Esophagus muscularis mucosa (tissue), 4 donors: ENCODE results near the gene TUBA3D.
"Not testable (repeated sequence)": the region's sequence is repeated elsewhere in the genome, so short reads cannot be mapped to it uniquely, and the experiment has no call there.

ENCODE experiments used
- CTCF ChIP-seq, 3 experiments: fragments of 200-600 bp in 2 of 3; fragments of 450-650 bp in 1 of 3; sonication (generic) in 2 of 3; IDR thresholded peaks; one replicate each; pipeline ENCODE4 v1.5.1; 2017 to 2019; ENCODE audit warnings: antibody characterized with exemption in 3 of 3, mild to moderate bottlenecking in 2 of 3, moderate library complexity in 1 of 3
- EP300 ChIP-seq: sonication (generic); formaldehyde crosslinking; IDR thresholded peaks from one replicate; pipeline ENCODE4 v1.6.1; 2017; ENCODE audit warnings: antibody characterized with exemption
- POLR2A ChIP-seq: fragments of 450-650 bp; IDR thresholded peaks from one replicate; pipeline ENCODE4 v1.6.1; 2017; ENCODE audit warnings: antibody characterized with exemption, moderate library complexity, mild to moderate bottlenecking, low read depth
- POLR2AphosphoS5 ChIP-seq, 2 donors: sonication (generic); formaldehyde crosslinking; IDR thresholded peaks; one replicate each; pipeline ENCODE4 v1.6.1; 2017; ENCODE audit warnings: antibody characterized with exemption in 2 of 2

DNA sequence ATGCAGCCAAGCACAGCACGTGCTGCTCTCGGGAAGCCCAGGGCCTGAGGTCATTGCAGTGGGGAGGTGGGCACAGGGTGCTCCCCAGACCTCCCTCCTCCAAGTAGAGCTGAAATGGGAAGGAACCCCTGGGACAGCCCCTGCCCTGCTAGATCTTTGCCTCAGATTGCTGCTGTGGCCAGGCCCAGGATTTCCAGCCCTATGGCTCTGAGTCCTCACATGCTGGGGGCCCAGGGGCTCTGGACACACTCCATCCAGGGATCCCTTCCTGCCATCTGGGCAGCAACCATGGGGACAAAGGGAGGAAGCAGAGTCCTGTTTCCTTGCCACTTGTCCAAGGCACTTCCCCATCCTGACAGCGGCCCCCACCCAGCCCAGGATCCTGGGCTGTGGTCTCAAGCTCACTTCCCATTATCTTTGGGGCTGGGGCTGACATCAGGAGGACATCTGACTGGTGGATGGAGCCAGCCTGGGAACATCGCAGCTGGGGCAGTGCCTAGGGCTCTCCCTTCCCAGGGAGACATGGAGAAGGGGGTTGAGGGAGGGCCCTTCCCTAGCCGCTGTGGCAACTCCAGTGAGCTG lies 54.0 kb downstream of the TUBA3D start:
- TF ChIP-seq CTCF (IDR thresholded peaks at IDR 0.05); POLR2AphosphoS5 (IDR thresholded peaks at IDR 0.05); POLR2A; EP300: not testable (repeated sequence)
